ENCODE results near the gene SV2C. TPM values are rescaled to one million over a fixed set of nuclear protein-coding genes. Genes with fewer than 3 reads are reported as not detected.

SV2C gene
- total and polyA plus RNA-seq, 10 of the 15 experiments (the other 5 are each of a cell fraction or from before 2014, with no cell fraction given): under 0.01 to 1.1 (median 0.63) TPM

DNA sequence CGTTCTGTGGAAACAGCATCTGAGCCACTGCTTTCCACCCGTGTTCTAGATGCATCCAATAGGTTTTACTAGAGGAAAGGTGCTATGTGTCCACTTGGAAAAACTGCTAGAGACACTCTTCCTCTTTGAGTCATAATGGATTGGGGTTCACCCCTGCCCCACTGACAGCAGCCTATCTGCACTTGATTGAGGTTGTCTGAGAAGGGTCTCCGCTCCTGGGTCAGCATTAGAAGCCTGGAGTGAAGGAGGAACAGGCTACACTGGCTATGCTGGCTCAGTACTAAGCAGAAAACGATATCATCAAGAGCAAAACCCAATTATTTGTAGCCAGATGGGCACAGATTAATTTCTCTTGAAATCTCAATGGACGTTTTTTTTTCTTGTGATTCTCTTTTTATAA lies 167.3 kb downstream of the SV2C start (continued):
- TF ChIP-seq, protein P1, sequence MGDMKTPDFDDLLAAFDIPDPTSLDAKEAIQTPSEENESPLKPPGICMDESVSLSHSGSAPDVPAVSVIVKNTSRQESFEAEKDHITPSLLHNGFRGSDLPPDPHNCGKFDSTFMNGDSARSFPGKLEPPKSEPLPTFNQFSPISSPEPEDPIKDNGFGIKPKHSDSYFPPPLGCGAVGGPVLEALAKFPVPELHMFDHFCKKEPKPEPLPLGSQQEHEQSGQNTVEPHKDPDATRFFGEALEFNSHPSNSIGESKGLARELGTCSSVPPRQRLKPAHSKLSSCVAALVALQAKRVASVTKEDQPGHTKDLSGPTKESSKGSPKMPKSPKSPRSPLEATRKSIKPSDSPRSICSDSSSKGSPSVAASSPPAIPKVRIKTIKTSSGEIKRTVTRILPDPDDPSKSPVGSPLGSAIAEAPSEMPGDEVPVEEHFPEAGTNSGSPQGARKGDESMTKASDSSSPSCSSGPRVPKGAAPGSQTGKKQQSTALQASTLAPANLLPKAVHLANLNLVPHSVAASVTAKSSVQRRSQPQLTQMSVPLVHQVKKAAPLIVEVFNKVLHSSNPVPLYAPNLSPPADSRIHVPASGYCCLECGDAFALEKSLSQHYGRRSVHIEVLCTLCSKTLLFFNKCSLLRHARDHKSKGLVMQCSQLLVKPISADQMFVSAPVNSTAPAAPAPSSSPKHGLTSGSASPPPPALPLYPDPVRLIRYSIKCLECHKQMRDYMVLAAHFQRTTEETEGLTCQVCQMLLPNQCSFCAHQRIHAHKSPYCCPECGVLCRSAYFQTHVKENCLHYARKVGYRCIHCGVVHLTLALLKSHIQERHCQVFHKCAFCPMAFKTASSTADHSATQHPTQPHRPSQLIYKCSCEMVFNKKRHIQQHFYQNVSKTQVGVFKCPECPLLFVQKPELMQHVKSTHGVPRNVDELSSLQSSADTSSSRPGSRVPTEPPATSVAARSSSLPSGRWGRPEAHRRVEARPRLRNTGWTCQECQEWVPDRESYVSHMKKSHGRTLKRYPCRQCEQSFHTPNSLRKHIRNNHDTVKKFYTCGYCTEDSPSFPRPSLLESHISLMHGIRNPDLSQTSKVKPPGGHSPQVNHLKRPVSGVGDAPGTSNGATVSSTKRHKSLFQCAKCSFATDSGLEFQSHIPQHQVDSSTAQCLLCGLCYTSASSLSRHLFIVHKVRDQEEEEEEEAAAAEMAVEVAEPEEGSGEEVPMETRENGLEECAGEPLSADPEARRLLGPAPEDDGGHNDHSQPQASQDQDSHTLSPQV (IDR thresholded peaks at IDR 0.05): no peak
- TF ChIP-seq, protein P2, sequence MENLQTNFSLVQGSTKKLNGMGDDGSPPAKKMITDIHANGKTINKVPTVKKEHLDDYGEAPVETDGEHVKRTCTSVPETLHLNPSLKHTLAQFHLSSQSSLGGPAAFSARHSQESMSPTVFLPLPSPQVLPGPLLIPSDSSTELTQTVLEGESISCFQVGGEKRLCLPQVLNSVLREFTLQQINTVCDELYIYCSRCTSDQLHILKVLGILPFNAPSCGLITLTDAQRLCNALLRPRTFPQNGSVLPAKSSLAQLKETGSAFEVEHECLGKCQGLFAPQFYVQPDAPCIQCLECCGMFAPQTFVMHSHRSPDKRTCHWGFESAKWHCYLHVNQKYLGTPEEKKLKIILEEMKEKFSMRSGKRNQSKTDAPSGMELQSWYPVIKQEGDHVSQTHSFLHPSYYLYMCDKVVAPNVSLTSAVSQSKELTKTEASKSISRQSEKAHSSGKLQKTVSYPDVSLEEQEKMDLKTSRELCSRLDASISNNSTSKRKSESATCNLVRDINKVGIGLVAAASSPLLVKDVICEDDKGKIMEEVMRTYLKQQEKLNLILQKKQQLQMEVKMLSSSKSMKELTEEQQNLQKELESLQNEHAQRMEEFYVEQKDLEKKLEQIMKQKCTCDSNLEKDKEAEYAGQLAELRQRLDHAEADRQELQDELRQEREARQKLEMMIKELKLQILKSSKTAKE (IDR thresholded peaks at IDR 0.05; ENCODE audit: low read depth, poor library complexity, severe bottlenecking): no peak
- TF ChIP-seq CHD4 (IDR thresholded peaks at IDR 0.05): no peak

DNA sequence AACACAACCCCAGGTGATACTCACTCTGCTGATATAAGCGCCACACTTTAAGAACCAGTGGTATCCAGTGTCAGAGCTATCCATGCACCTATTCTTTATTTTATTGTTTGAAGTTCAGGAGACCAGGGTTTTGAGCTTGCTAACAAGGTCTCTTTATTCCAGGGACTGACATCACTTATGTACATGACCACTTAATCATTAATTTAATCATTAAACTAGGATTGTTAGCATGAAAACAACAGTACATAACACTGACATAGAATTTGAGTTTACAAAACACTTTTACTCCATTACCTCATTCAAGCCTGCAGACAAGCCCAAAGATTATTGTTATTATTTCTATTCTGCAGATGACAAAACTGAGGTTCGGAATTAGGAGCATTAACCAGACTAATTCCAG lies 168.5 kb downstream of the SV2C start:
- Histone ChIP-seq H3K4me2 (ENCODE audit: control insufficient read depth, insufficient read depth) (no peak overlapping the region), H3K27ac (ENCODE audit: control insufficient read depth, insufficient read depth) (no peak overlapping the region), H3K4me3 (no peak overlapping the region), H3K36me3 (ENCODE audit: control insufficient read depth in 2 of 2, insufficient read depth in 2 of 2, low read length in 1 of 2) (no peaks in the 10 kb centered on the region), H3K27me3 (replicated peaks in 1 of 2; ENCODE audit: control insufficient read depth in 2 of 2, insufficient read depth in 2 of 2, low read length in 1 of 2) (no peaks in the 10 kb centered on the region), H2AFZ (ENCODE audit: control insufficient read depth, low read depth, low read length) (no peak overlapping the region), H3K79me2 (ENCODE audit: control insufficient read depth, insufficient read depth, low read length) (no peaks in the 10 kb centered on the region), H3K9ac (ENCODE audit: control insufficient read depth, insufficient read depth, low read length) (no peak overlapping the region), H4K20me1 (ENCODE audit: control insufficient read depth, insufficient read depth) (no peaks in the 10 kb centered on the region), H3K4me1 (ENCODE audit: control insufficient read depth, insufficient read depth, low read length) (peaks cover 3% of the 10 kb centered on the region; the same call in 1 of the 2 replicates), H3K9me3 (replicated peaks; ENCODE audit: control insufficient read depth, insufficient read depth, low read length) (no peaks in the 10 kb centered on the region)
- BruUV-seq (replicated peaks): no TSS peak
- ChIA-PET CTCF (interaction anchor here (2.8 kb wide), 1 partner anchor 516 kb away, joined by 9 read pairs; no protein-coding TSS in a partner anchor), POLR2A (no interaction called here), SMC1A (ENCODE audit: uncharacterized antibody, unreplicated experiment) (interaction anchor here (0.6 kb wide), 1 partner anchor 202 kb away, joined by 3 read pairs; no protein-coding TSS in a partner anchor), RAD21 (ENCODE audit: unreplicated experiment) (no interaction called here)
- in situ Hi-C loops (cut with MboI) (loop anchor here (5.0 kb wide), 1 partner anchor 514 kb away; no protein-coding TSS in a partner anchor), intact Hi-C loops (cut with micrococcal nuclease; ENCODE audit: unreplicated experiment) (loop anchor here (10.0 kb wide), 2 partner anchors 247 to 1317 kb away; no protein-coding TSS in a partner anchor)
- ATAC-seq (no peak), DNase-seq (ENCODE audit: low read depth, low spot score) (no peak), FAIRE-seq (no peak)
- 49% methylated on average over 2 of the region's 2 CpGs for WGBS (ENCODE audit: insufficient coverage, insufficient replicate concordance, low lambda C conversion rate, missing lambda C conversion rate)
- TF ChIP-seq FOXK2 (IDR thresholded peaks at IDR 0.05) (no peak), HDAC6 (IDR thresholded peaks at IDR 0.05; ENCODE audit: unreplicated experiment) (no peak), CEBPB (IDR thresholded peaks at IDR 0.05; ENCODE audit: borderline replicate concordance in 1 of 2, low read depth in 2 of 2, low read length in 2 of 2) (no peak), SREBF1 (IDR thresholded peaks at IDR 0.05; ENCODE audit: low read length) (no peak)
- TF ChIP-seq, protein P2 (IDR thresholded peaks at IDR 0.05; ENCODE audit: low read depth, poor library complexity, severe bottlenecking): no peak
- TF ChIP-seq, protein P3, sequence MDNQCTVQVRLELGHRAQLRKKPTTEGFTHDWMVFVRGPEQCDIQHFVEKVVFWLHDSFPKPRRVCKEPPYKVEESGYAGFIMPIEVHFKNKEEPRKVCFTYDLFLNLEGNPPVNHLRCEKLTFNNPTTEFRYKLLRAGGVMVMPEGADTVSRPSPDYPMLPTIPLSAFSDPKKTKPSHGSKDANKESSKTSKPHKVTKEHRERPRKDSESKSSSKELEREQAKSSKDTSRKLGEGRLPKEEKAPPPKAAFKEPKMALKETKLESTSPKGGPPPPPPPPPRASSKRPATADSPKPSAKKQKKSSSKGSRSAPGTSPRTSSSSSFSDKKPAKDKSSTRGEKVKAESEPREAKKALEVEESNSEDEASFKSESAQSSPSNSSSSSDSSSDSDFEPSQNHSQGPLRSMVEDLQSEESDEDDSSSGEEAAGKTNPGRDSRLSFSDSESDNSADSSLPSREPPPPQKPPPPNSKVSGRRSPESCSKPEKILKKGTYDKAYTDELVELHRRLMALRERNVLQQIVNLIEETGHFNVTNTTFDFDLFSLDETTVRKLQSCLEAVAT (IDR thresholded peaks at IDR 0.05): no peak
